Activated CD4-positive, CD25-positive, alpha-beta regulatory T cell (primary cell): ENCODE measurements around the gene SIGLEC14.
A peak's percentile ranks its signal among the peaks of the same experiment; 100 is the strongest.
"Not testable (repeated sequence)": the region's sequence is repeated elsewhere in the genome, so short reads cannot be mapped to it uniquely, and the experiment has no call there.

ENCODE experiments used
- DNase-seq, 4 experiments: peaks; one replicate each; lab custom pipeline; 2025; lab: John Stamatoyannopoulos, UW

SIGLEC14 gene

GRCh38 chr19:51675911-51676565 is 29.4 kb upstream of the SIGLEC14 start:
- DNase-seq, result not testable (repeated sequence)

GRCh38 chr19:51668216-51668615 is 21.6 kb upstream of the SIGLEC14 start:
- DNase-seq, result no peak

GRCh38 chr19:51664997-51665396 is 18.4 kb upstream of the SIGLEC14 start:
- no peak for DNase-seq

GRCh38 chr19:51664131-51664530 is 17.5 kb upstream of the SIGLEC14 start:
- DNase-seq, result no peak

- no peak for DNase-seq
Measured at GRCh38 chr19:51663650-51664049, 17.0 kb upstream of the SIGLEC14 start.

GRCh38 chr19:51660975-51661600 is 14.5 kb upstream of the SIGLEC14 start:
- peak in 2 of 4 experiments; percentile 6 to 25 for DNase-seq

GRCh38 chr19:51654783-51655182 is 8.2 kb upstream of the SIGLEC14 start:
- DNase-seq, result no peak

GRCh38 chr19:51653162-51653561 is 6.5 kb upstream of the SIGLEC14 start:
- DNase-seq, result no peak

- DNase-seq, result no peak
Measured at GRCh38 chr19:51652266-51652665, 5.6 kb upstream of the SIGLEC14 start.

GRCh38 chr19:51651216-51651846 is 4.7 kb upstream of the SIGLEC14 start:
- no peak for DNase-seq

- DNase-seq, result no peak
Measured at GRCh38 chr19:51647318-51647717, 693 bp upstream of the SIGLEC14 start.

- DNase-seq, result no peak
Measured at GRCh38 chr19:51644636-51645271, 1.9 kb downstream of the SIGLEC14 start.

GRCh38 chr19:51641648-51642047 is 5.0 kb downstream of the SIGLEC14 start:
- no peak for DNase-seq

- DNase-seq, result no peak
Measured at GRCh38 chr19:51640386-51640785, 6.2 kb downstream of the SIGLEC14 start.

- DNase-seq, result no peak
Measured at GRCh38 chr19:51639916-51640315, 6.7 kb downstream of the SIGLEC14 start.

- DNase-seq, result no peak
Measured at GRCh38 chr19:51637362-51637978, 9.2 kb downstream of the SIGLEC14 start.

GRCh38 chr19:51632126-51632525 is 14.5 kb downstream of the SIGLEC14 start:
- DNase-seq, result no peak

- DNase-seq, result not testable (repeated sequence)
Measured at GRCh38 chr19:51630315-51630714, 16.3 kb downstream of the SIGLEC14 start, which contains the start of gene SIGLEC5. TSS of gene SIGLEC5 (minus strand) at chr19:51630401. CDS start at chr19:51630335, 66 bp downstream.

GRCh38 chr19:51628153-51628939 is 18.3 kb downstream of the SIGLEC14 start:
- DNase-seq, result no peak

- DNase-seq, result no peak
Measured at GRCh38 chr19:51627491-51628138, 19.0 kb downstream of the SIGLEC14 start.

GRCh38 chr19:51626675-51627074 is 19.9 kb downstream of the SIGLEC14 start:
- DNase-seq, result no peak
